AG10803 (cell line): Measurements from ENCODE around the gene TNFAIP8.

Experiments
- DNase-seq: peaks from one replicate; pipeline ENCODE4 v3.0.0; 2010; ENCODE audit warnings: low read depth
- H3K4me3 ChIP-seq: 2 replicates; pipeline ENCODE4 v1.5.1; 2011; ENCODE audit warnings: mild to moderate bottlenecking, low read length, control low read depth
- TF ChIP-seq, protein P1 (sequence below): conservative IDR thresholded peaks from 2 replicates; pipeline ENCODE4 v1.5.1; 2011; ENCODE audit warnings: mild to moderate bottlenecking, low read length, control low read depth, inconsistent platforms

Gene TNFAIP8

DNA sequence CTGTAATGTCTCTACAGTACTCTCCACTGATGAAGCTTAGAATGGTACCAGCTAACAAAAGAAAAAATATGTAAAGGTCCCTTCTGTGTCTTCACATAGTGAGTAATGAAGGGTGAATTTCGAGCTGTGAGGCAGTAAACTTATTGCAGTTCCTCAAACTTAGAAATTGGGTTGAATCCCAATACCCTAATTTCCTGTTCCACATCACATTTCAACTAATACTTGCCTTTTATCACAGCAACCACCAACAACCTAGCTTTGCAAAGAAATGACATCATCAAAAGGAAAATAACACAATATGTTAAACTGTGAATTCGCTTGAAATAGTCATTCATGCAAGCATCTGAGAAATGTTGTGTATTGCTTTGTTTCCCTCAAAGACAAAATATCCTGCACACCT, 9.4 kb upstream of the TNFAIP8 start:
- H3K4me3 ChIP-seq: no peak overlapping the region
- TF ChIP-seq, protein P1, sequence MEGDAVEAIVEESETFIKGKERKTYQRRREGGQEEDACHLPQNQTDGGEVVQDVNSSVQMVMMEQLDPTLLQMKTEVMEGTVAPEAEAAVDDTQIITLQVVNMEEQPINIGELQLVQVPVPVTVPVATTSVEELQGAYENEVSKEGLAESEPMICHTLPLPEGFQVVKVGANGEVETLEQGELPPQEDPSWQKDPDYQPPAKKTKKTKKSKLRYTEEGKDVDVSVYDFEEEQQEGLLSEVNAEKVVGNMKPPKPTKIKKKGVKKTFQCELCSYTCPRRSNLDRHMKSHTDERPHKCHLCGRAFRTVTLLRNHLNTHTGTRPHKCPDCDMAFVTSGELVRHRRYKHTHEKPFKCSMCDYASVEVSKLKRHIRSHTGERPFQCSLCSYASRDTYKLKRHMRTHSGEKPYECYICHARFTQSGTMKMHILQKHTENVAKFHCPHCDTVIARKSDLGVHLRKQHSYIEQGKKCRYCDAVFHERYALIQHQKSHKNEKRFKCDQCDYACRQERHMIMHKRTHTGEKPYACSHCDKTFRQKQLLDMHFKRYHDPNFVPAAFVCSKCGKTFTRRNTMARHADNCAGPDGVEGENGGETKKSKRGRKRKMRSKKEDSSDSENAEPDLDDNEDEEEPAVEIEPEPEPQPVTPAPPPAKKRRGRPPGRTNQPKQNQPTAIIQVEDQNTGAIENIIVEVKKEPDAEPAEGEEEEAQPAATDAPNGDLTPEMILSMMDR: no peak
- no peak for DNase-seq

DNA sequence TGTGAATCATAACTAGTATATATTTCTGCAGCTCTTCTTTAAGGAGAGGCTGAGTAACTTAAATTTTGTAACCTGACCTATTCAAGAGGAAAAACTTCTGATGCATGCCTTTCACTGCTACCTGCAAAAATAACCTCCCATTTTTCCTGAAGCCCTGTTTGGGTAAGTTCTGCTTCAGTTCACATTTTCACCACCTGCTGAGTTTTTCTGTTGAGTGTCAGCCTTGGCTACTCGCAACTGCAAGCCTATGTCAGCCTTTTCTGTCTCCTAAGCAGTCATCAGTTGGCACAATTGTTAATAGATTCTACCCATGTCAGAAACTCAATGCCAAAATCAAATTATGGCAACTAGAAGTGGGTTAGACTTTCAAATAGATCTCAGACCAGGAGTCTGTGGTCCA, 8.2 kb upstream of the TNFAIP8 start:
- no peak for DNase-seq
- no peak overlapping the region for H3K4me3 ChIP-seq

DNA sequence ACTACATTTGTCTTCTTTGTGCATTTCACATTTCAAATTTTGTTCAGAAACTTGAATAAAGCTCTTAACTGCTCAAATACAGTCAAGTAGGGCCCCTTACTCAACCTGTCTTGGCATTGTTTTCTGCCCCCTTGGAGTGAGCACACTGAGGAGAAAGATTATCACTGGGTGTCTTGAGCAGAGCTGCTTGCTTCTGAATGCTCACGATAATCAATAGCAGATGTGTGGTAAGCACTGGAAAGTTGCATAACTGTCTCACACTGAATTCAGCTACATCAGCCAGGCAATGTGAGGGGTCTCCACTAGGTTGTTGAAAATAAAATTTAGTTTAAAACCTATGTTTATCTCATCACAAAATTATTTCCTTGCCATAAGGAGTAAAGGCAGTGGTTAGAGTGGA, 7.8 kb upstream of the TNFAIP8 start:
- peak; percentile 85 for DNase-seq
- no peak overlapping the region for H3K4me3 ChIP-seq
- TF ChIP-seq, protein P1: peak; percentile 26

More for the DNA sequence above, 8.2 kb upstream of the TNFAIP8 start:
- TF ChIP-seq, protein P1: no peak

DNA sequence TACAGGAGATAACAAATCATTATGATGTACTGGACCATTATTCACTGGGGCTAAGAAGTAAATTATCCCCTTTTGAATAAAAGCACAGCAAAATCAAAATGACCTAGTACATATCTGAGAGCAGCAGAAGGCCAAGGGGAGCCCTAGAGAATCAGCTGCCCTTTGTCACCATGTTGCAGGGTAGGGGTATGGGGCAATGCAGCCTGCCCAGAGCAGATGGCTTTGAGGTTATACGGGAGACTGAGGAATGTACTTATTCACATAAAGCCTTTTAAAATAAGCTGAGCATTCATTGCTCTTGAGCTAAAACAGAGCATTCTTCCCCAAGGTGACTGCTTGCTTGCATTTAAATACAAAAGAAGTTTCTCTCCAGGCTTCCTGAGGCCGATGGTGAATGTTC, 2.6 kb upstream of the TNFAIP8 start:
- no peak for DNase-seq
- H3K4me3 ChIP-seq: no peak overlapping the region
- TF ChIP-seq, protein P1: no peak

DNA sequence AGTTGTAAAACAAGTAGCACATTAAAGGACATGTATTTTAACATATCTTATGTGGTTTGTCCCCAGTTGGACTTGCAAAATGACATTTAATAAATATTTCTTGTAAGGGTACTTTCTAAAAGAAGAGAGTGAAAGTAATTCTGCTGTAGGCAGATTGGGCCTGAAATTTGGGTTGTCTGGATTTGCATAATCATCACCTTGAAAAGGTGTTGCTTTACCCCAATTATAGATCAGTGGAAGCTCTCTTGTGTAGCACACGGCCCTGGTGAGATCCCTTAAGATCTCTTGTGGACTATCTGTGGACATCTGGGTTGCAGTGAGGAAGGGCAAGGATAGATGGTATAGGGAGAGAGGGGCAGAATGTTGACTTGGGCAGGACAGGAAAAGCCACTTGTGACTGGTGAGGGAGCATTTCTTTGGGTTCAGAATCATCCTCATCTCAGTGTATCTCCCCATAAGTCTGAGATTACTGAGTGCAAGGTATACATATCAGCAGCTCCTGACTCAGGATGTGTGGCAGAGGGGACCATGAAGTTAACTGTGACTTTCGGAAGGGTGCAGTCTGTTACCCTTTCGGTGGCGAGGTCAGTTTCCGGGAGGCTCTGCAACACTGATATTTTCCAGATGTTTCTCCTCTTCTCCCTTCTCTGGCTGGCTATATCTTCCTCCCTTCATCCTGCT, 2.0 kb upstream of the TNFAIP8 start:
- no peak overlapping the region for H3K4me3 ChIP-seq
- no peak for DNase-seq
- TF ChIP-seq, protein P1: no peak

DNA sequence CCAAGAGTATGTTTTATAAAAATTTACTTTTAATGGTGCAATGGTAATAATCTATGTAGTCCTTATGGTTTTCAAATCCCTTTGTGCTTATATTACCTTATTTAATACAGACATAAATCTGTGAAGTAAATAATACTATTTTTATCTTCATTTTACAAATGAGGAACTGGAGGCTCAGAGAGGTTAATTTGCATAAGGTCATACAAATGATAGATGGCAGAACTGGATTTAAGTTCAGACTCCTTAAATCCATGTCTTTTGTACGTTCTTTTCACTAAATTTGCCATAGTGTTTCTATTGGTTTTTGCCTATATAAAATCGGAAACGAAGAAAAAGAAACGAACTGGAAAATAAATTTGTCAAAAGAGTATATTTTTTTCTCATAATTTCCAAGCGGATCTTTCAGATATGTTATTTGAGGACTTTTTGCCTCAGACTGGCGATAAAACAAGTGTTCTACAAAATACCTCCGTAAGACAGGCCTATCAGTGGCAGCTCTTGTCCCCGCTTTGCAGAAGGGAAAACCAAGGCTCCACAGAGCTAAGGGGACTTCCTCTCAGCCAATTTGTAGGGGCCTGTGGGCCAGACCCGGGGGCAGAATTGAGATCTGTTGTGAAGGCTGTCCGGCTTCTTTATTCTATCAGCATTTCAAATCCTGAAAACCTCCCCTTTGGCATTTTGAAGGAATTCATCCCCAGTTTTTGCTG, 1.1 kb upstream of the TNFAIP8 start:
- TF ChIP-seq, protein P1: no peak
- DNase-seq: no peak
- H3K4me3 ChIP-seq: no peak overlapping the region

DNA sequence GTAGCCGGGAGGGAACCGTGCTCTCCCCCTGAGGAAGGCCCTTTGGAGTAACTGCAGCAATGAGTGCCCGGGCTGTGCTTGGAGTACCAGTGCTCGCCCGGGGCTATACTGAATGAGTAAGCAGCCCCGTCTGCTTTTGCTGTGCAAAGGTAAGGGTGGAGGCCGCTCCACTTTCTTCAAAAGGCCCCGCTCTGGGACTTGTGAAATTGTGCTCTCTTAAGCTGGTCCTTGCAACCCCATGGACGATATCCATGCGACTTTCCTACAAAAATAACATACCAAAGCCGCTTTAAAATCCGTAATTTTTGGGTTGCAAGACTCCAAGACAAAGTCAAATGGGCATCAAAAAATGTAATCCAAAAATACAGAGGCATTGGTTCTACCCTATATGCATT, 578 bp upstream of the TNFAIP8 start:
- no peak for DNase-seq
- H3K4me3 ChIP-seq: peak overlapping the region; percentile 77
- TF ChIP-seq, protein P1: no peak
